Measurements from ENCODE around the gene KPTN. TPM values are rescaled to one million over a fixed set of nuclear protein-coding genes. Genes with fewer than 3 reads are reported as not detected.

KPTN gene
- total RNA-seq, 4 donors from 2014 or later = 3.5 to 9.0 (median 5.9) TPM

DNA sequence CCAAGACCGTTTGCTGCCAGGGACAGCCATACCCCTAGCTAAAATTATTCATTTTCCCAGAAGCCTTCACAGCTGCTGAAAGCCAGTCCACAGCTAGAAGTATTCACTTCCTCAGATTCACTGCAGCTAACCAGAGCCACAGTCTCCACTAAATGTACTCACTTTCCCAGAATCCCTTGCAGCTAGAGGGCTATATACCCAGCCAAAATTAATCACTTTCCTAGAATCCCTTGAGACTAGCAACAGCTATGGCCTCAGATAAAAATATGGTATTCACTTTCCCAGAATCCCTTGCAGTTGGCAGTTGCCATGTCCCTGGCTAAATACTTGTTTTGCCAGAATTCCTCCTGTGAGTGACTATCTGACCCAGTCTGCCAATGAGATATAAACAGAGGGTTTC lies 50.9 kb downstream of the KPTN start:
- intact Hi-C loops (cut with DNase I; ENCODE audit: low total_unique reads) = no loop called here
- WGBS, 2 donors = 35 to 57% methylated on average over 1 of the region's 1 CpG
- TF ChIP-seq CTCF (IDR thresholded peaks at IDR 0.05) (no peak), POLR2A (IDR thresholded peaks at IDR 0.05) (no peak)
- no peak overlapping the region for H3K4me3 ChIP-seq (ENCODE audit: low read depth, poor library complexity, severe bottlenecking)
- no peak for DNase-seq (ENCODE audit: low spot score in 2 of 2)

- DNase-seq (ENCODE audit: low spot score in 2 of 2) = no peak
- intact Hi-C loops (cut with DNase I; ENCODE audit: low total_unique reads) = no loop called here
- H3K4me3 ChIP-seq (ENCODE audit: low read depth, poor library complexity, severe bottlenecking) = no peak overlapping the region
- no peak for TF ChIP-seq POLR2A (IDR thresholded peaks at IDR 0.05)
- TF ChIP-seq CTCF (IDR thresholded peaks at IDR 0.05) = no peak
Observed at GRCh38 chr19:47432499-47432898, 51.5 kb downstream of the KPTN start.

- WGBS, 2 donors = 77 to 83% methylated on average over 16 to 18 of the region's 18 CpGs
- TF ChIP-seq POLR2A (IDR thresholded peaks at IDR 0.05) (no peak), CTCF (IDR thresholded peaks at IDR 0.05) (no peak)
- intact Hi-C loops (cut with DNase I; ENCODE audit: low total_unique reads) = no loop called here
- H3K4me3 ChIP-seq (ENCODE audit: low read depth, poor library complexity, severe bottlenecking) = no peak overlapping the region
- no peak for DNase-seq (ENCODE audit: low spot score in 2 of 2)
Observed at GRCh38 chr19:47432091-47432490, 51.9 kb downstream of the KPTN start.

- no peak overlapping the region for H3K4me3 ChIP-seq (ENCODE audit: low read depth, poor library complexity, severe bottlenecking)
- TF ChIP-seq CTCF (IDR thresholded peaks at IDR 0.05) (no peak), POLR2A (IDR thresholded peaks at IDR 0.05) (no peak)
- no peak for DNase-seq (ENCODE audit: low spot score in 2 of 2)
- intact Hi-C loops (cut with DNase I; ENCODE audit: low total_unique reads) = no loop called here
- WGBS, 2 donors = 9 to 19% methylated on average over 31 to 38 of the region's 69 CpGs
Observed at GRCh38 chr19:47430041-47430802, 53.8 kb downstream of the KPTN start.

GRCh38 chr19:47429140-47429793 lies 54.8 kb downstream of the KPTN start:
- WGBS, 2 donors = 25 to 26% methylated on average over 18 to 19 of the region's 20 CpGs
- H3K4me3 ChIP-seq (ENCODE audit: low read depth, poor library complexity, severe bottlenecking) = no peak overlapping the region
- TF ChIP-seq POLR2A (IDR thresholded peaks at IDR 0.05) = no peak
- TF ChIP-seq CTCF (IDR thresholded peaks at IDR 0.05) = no peak
- no peak for DNase-seq (ENCODE audit: low spot score in 2 of 2)
- intact Hi-C loops (cut with DNase I; ENCODE audit: low total_unique reads) = no loop called here

All from lower leg skin (tissue), 4 donors.